ENCODE measurements around the gene UBE2E2.

The UBE2E2 gene

DNA sequence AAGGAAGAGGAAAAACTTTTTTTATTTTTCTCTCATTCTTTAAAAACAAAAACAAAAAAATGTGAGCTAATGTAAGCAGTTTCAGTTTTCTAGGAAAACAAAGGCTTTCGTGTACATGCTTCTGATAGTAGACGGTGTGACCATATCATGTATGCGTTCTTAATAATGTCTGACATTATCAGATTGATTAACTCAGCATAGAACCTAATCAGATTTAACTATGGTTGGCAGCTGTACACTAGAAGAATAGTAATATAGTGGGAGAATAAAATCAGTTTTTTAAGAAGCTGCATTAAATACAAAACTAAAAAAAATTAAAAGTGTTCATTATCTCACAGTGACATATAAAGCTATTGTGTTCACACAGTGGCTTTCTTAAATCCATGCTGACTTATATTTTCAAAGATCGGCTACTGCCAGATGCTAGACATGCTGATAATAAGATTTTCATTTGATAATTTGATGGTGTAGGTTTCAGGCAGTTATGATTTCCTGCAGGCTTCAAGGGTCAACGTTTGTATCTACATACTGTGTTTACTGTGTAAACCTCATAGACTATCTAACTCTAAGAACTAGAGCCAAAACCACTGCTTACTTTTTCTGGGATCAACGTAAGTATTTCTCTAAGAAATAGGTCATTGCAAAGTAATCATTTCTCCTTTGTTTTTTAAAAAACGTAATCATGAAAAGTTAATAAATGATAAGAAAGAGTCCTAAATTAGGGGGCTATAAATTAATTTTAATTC, 74.0 kb downstream of the UBE2E2 start:
- H3K4me3 ChIP-seq (ENCODE audit: low read depth, low read length) = no peak overlapping the region
- TF ChIP-seq CTCF (conservative IDR thresholded peaks at IDR 0.05; ENCODE audit: low read depth, low read length) = no peak
- no peak for DNase-seq (ENCODE audit: low read depth)

DNA sequence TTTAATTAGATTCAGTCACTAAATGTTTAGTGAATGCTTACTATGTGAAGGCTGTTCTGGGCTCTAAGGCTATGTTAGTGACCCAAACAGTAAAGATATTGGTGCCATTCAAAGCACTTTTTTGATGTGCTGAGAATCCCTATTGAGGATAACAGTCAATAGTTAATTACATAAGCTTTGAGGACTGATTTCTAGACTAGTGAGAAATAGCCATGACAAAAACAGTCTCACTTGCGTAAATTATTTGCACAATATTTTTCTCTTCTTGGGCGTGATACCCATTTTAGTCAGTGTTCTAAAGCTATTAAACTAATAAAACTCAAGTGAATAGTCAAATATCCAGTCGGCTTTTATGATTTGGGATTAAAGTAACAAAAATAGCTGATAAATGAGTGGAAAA, 74.6 kb downstream of the UBE2E2 start:
- no peak for TF ChIP-seq CTCF (conservative IDR thresholded peaks at IDR 0.05; ENCODE audit: low read depth, low read length)

GRCh38 chr3:23283625-23284024, 80.5 kb downstream of the UBE2E2 start:
- no peak for DNase-seq (ENCODE audit: low read depth)

More for the DNA sequence above, 74.6 kb downstream of the UBE2E2 start:
- H3K4me3 ChIP-seq (ENCODE audit: low read depth, low read length) = no peak overlapping the region
- DNase-seq (ENCODE audit: low read depth) = no peak

GRCh38 chr3:23288286-23288685, 85.2 kb downstream of the UBE2E2 start:
- no peak for TF ChIP-seq CTCF (conservative IDR thresholded peaks at IDR 0.05; ENCODE audit: low read depth, low read length)
- H3K4me3 ChIP-seq (ENCODE audit: low read depth, low read length) = no peak overlapping the region
- peak; percentile 51 for DNase-seq (ENCODE audit: low read depth)

More at GRCh38 chr3:23283625-23284024, 80.5 kb downstream of the UBE2E2 start:
- H3K4me3 ChIP-seq (ENCODE audit: low read depth, low read length) = no peak overlapping the region
- TF ChIP-seq CTCF (conservative IDR thresholded peaks at IDR 0.05; ENCODE audit: low read depth, low read length) = no peak

- H3K4me3 ChIP-seq (ENCODE audit: low read depth, low read length) = no peak overlapping the region
Measured at GRCh38 chr3:23288715-23289114, 85.6 kb downstream of the UBE2E2 start.

DNA sequence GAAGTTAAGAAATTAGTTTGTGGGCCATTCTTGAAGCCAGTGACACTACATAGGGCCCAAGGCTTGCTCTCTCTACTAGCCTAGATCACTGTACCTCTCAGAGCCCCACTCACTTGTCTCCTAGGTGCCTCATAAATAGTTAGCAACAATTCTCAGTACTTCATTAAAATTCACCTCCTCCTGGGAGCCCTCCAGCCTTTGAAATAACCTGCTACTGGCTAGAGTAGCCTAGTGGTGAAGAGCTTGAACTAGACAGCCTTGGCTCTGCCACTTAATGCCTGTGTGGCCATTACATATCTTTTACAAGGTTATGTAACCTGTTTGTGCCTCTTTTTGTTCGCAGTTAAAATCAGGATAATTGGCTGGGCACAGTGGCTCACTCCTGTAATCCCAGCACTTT, 89.3 kb downstream of the UBE2E2 start:
- H3K4me3 ChIP-seq (ENCODE audit: low read depth, low read length) = no peak overlapping the region
- DNase-seq (ENCODE audit: low read depth) = no peak
- TF ChIP-seq CTCF (conservative IDR thresholded peaks at IDR 0.05; ENCODE audit: low read depth, low read length) = no peak

More at GRCh38 chr3:23288715-23289114, 85.6 kb downstream of the UBE2E2 start:
- no peak for TF ChIP-seq CTCF (conservative IDR thresholded peaks at IDR 0.05; ENCODE audit: low read depth, low read length)
- no peak for DNase-seq (ENCODE audit: low read depth)

Data from choroid plexus epithelial cell (primary cell).